HepG2 (cell line): Measurements from ENCODE around the gene OR1J2. TPM values are rescaled to one million over a fixed set of nuclear protein-coding genes. Genes with fewer than 3 reads are reported as not detected.

Source experiments
- CCDC6 ChIP-seq: sonication (generic); formaldehyde crosslinking; IDR thresholded peaks from 2 replicates; pipeline ENCODE4 v1.8.1; 2022; ENCODE audit warnings: mild to moderate bottlenecking, missing genetic modification reagents, moderate library complexity
- CEBPG ChIP-seq: IDR thresholded peaks from 2 replicates; pipeline ENCODE4 v1.6.1; 2016
- HDAC1 ChIP-seq: sonication (generic); formaldehyde crosslinking; IDR thresholded peaks from 2 replicates; pipeline ENCODE4 v1.5.1; 2020; ENCODE audit warnings: mild to moderate bottlenecking, missing genetic modification reagents
- IRF2 ChIP-seq: IDR thresholded peaks from 2 replicates; pipeline ENCODE4 v1.6.1; 2018; ENCODE audit warnings: missing genetic modification reagents, missing compliant biosample characterization
- KAT8 ChIP-seq: IDR thresholded peaks from 2 replicates; pipeline ENCODE4 v1.6.1; 2016; ENCODE audit warnings: missing genetic modification reagents, missing compliant biosample characterization
- KDM1A ChIP-seq: IDR thresholded peaks from 2 replicates; pipeline ENCODE4 v1.6.1; 2016; ENCODE audit warnings: missing compliant biosample characterization
- MEF2D ChIP-seq: sonication (generic); formaldehyde crosslinking; IDR thresholded peaks from 2 replicates; pipeline ENCODE4 v1.5.1; 2020; ENCODE audit warnings: mild to moderate bottlenecking, missing genetic modification reagents
- MYC ChIP-seq: sonication (generic); formaldehyde crosslinking; IDR thresholded peaks from 2 replicates; pipeline ENCODE4 v1.9.0; 2021; ENCODE audit warnings: missing genetic modification reagents, borderline replicate concordance
- PRPF4 ChIP-seq: fragments of 200-400 bp; formaldehyde crosslinking; IDR thresholded peaks from 2 replicates; pipeline ENCODE4 v1.6.1; 2016; ENCODE audit warnings: low read length, low read depth; ENCODE audit not compliant: poor library complexity, severe bottlenecking
- RAD21 ChIP-seq: fragments of 450-650 bp; formaldehyde crosslinking; IDR thresholded peaks from 2 replicates; pipeline ENCODE4 v1.5.0; 2020; ENCODE audit warnings: mild to moderate bottlenecking
- SIN3A ChIP-seq: IDR thresholded peaks from 2 replicates; pipeline ENCODE4 v1.6.1; 2011; ENCODE audit warnings: low read depth, mild to moderate bottlenecking, control low read depth, low read length, borderline replicate concordance
- THYN1 ChIP-seq: sonication (generic); formaldehyde crosslinking; IDR thresholded peaks from 2 replicates; pipeline ENCODE4 v1.8.1; 2023; ENCODE audit warnings: low read depth, mild to moderate bottlenecking, moderate library complexity, missing genetic modification reagents, borderline replicate concordance
- ZBTB7B ChIP-seq: sonication (generic); formaldehyde crosslinking; IDR thresholded peaks from 2 replicates; pipeline ENCODE4 v1.4.0; 2020; ENCODE audit warnings: missing genetic modification reagents
- ZMYM4 ChIP-seq: sonication (generic); formaldehyde crosslinking; IDR thresholded peaks from 2 replicates; pipeline ENCODE4 v1.8.1; 2023; ENCODE audit warnings: mild to moderate bottlenecking, missing genetic modification reagents
- ZNF605 ChIP-seq: sonication (generic); formaldehyde crosslinking; IDR thresholded peaks from 2 replicates; pipeline ENCODE4 v1.8.0; 2022; ENCODE audit warnings: mild to moderate bottlenecking, missing genetic modification reagents
- ZNF883 ChIP-seq: sonication (generic); formaldehyde crosslinking; IDR thresholded peaks from 2 replicates; pipeline ENCODE4 v1.5.1; 2020; ENCODE audit warnings: mild to moderate bottlenecking, missing genetic modification reagents; ENCODE audit errors: not compliant biosample characterization
- polyA plus RNA-seq, 8 experiments: library from polyadenylated mRNA; depleted of rRNA in 3 of 8; stranded (reverse) in 7 of 8; unstranded in 1 of 8; fragments of >200 nt; fragmentation: Illumina TruSeq in 4 of 8; extraction: Trizol in 4 of 8; gene quantifications; 2 replicates each; pipeline versions ENCODE4 v1.2.1 to v1.2.3, GENCODE V29; 2011 to 2016; ENCODE audit warnings: low read depth in 4 of 8, missing spikeins in 1 of 8, mixed read lengths in 1 of 8; ENCODE audit not compliant: insufficient read depth in 1 of 8
- total RNA-seq, 5 experiments: library from RNA; depleted of rRNA; stranded (reverse); fragments of >200 nt; fragmentation: Illumina TruSeq; extraction: Trizol; gene quantifications; 2 replicates each; pipeline ENCODE4 v1.2.3, GENCODE V29; 2016; ENCODE audit warnings: low read depth in 1 of 5
- TF ChIP-seq, protein P1 (sequence below): sonication (generic); formaldehyde crosslinking; IDR thresholded peaks from 2 replicates; pipeline ENCODE4 v1.4.0; 2020; ENCODE audit warnings: missing genetic modification reagents
- TF ChIP-seq, protein P2 (sequence below), 2 experiments: IDR thresholded peaks; 2 replicates each; pipeline ENCODE4 v1.6.1; 2011 to 2012; ENCODE audit warnings: low read length in 2 of 2, borderline replicate concordance in 1 of 2, low read depth in 1 of 2, mild to moderate bottlenecking in 1 of 2, moderate library complexity in 1 of 2
- TF ChIP-seq, protein P3 (sequence below): IDR thresholded peaks from 2 replicates; pipeline ENCODE4 v1.6.1; 2018; ENCODE audit warnings: missing genetic modification reagents
- TF ChIP-seq, protein P4 (sequence below): sonication (generic); formaldehyde crosslinking; IDR thresholded peaks from 2 replicates; pipeline ENCODE4 v1.4.0; 2020; ENCODE audit warnings: missing genetic modification reagents

The OR1J2 gene
- total and polyA plus RNA-seq, 2 of the 13 experiments (the other 11 are each of a cell fraction or from before 2014, with no cell fraction given) = not detected

DNA sequence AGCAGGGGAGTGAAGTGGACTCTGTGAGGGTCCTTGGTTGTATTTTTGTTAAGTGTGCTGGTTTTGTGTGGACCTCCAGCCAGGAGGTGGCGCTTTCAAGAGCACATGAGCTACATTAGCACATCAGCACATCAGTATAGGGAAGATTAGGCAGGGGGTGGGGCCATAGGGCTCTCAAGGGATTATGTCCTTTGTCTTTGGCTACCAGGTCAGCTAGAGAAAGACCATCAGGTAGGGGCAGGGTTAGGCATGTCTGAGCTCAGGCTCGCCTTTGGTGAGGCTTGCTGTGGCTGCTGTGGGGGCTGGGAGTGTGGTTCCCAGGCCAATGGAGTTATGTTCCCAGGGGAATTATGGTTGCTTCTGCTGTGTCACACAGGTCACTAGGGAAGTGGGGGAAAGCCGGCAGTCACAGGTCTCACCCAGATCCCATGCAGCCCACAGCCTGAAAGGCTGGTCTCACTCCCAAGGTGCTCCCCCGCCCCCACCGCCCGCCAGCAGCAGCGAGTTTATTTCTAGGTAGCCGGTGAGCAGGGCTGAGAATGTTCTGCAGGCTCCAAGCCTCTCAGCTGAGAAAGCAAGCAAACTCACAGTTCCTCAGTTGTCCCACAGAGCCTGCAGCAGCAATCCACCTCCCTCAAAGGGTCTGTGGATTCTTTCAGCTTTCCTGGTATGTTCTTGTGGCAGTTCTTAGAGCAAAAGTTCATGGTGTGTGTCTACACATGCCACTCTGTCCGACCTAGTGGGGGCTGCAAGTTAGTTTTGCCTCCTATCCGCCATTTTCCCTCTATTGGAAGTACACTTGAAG, 46.6 kb upstream of the OR1J2 start (continued):
- TF ChIP-seq, protein P1, sequence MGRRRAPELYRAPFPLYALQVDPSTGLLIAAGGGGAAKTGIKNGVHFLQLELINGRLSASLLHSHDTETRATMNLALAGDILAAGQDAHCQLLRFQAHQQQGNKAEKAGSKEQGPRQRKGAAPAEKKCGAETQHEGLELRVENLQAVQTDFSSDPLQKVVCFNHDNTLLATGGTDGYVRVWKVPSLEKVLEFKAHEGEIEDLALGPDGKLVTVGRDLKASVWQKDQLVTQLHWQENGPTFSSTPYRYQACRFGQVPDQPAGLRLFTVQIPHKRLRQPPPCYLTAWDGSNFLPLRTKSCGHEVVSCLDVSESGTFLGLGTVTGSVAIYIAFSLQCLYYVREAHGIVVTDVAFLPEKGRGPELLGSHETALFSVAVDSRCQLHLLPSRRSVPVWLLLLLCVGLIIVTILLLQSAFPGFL (CRISPR knock-in tag) = no peak
- TF ChIP-seq KAT8 (CRISPR knock-in tag) (peak; percentile 64), CCDC6 (0 out of 2 replicates have a peak, but pooled peaks have one; percentile 25), SIN3A (peak; percentile 35; the same call in 1 of the 2 replicates), MYC (CRISPR knock-in tag) (no peak), ZBTB7B (CRISPR knock-in tag) (0 out of 2 replicates have a peak, but pooled peaks have one; percentile 33), PRPF4 (no peak), HDAC1 (CRISPR knock-in tag) (0 out of 2 replicates have a peak, but pooled peaks have one; percentile 50), CEBPG (CRISPR knock-in tag) (0 out of 2 replicates have a peak, but pooled peaks have one; percentile 10), ZMYM4 (peak; percentile 98), THYN1 (CRISPR knock-in tag) (no peak), RAD21 (CRISPR knock-in tag) (peak; percentile 45), KDM1A (no peak), ZNF605 (0 out of 2 replicates have a peak, but pooled peaks have one; percentile 20), ZNF883 (CRISPR knock-in tag) (peak; percentile 26), IRF2 (0 out of 2 replicates have a peak, but pooled peaks have one; percentile 59), MEF2D (no peak)
- TF ChIP-seq, protein P2, sequence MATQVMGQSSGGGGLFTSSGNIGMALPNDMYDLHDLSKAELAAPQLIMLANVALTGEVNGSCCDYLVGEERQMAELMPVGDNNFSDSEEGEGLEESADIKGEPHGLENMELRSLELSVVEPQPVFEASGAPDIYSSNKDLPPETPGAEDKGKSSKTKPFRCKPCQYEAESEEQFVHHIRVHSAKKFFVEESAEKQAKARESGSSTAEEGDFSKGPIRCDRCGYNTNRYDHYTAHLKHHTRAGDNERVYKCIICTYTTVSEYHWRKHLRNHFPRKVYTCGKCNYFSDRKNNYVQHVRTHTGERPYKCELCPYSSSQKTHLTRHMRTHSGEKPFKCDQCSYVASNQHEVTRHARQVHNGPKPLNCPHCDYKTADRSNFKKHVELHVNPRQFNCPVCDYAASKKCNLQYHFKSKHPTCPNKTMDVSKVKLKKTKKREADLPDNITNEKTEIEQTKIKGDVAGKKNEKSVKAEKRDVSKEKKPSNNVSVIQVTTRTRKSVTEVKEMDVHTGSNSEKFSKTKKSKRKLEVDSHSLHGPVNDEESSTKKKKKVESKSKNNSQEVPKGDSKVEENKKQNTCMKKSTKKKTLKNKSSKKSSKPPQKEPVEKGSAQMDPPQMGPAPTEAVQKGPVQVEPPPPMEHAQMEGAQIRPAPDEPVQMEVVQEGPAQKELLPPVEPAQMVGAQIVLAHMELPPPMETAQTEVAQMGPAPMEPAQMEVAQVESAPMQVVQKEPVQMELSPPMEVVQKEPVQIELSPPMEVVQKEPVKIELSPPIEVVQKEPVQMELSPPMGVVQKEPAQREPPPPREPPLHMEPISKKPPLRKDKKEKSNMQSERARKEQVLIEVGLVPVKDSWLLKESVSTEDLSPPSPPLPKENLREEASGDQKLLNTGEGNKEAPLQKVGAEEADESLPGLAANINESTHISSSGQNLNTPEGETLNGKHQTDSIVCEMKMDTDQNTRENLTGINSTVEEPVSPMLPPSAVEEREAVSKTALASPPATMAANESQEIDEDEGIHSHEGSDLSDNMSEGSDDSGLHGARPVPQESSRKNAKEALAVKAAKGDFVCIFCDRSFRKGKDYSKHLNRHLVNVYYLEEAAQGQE (IDR thresholded peaks at IDR 0.05; ENCODE audit: borderline replicate concordance in 1 of 2, low read depth in 1 of 2, low read length in 2 of 2) = no peak
- TF ChIP-seq, protein P3, sequence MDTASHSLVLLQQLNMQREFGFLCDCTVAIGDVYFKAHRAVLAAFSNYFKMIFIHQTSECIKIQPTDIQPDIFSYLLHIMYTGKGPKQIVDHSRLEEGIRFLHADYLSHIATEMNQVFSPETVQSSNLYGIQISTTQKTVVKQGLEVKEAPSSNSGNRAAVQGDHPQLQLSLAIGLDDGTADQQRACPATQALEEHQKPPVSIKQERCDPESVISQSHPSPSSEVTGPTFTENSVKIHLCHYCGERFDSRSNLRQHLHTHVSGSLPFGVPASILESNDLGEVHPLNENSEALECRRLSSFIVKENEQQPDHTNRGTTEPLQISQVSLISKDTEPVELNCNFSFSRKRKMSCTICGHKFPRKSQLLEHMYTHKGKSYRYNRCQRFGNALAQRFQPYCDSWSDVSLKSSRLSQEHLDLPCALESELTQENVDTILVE (CRISPR knock-in tag) = 0 out of 2 replicates have a peak, but pooled peaks have one; percentile 40
- TF ChIP-seq, protein P4, sequence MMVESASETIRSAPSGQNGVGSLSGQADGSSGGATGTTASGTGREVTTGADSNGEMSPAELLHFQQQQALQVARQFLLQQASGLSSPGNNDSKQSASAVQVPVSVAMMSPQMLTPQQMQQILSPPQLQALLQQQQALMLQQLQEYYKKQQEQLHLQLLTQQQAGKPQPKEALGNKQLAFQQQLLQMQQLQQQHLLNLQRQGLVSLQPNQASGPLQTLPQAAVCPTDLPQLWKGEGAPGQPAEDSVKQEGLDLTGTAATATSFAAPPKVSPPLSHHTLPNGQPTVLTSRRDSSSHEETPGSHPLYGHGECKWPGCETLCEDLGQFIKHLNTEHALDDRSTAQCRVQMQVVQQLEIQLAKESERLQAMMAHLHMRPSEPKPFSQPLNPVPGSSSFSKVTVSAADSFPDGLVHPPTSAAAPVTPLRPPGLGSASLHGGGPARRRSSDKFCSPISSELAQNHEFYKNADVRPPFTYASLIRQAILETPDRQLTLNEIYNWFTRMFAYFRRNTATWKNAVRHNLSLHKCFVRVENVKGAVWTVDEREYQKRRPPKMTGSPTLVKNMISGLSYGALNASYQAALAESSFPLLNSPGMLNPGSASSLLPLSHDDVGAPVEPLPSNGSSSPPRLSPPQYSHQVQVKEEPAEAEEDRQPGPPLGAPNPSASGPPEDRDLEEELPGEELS (CRISPR knock-in tag) = peak; percentile 17; the same call in 1 of the 2 replicates
